OCI-LY3 (cell line): ENCODE measurements around the gene TANGO6.

Source experiments
- H2AFZ ChIP-seq: fragments of 200-600, 300-600 bp; shearing (Covaris generic); 2 replicates; pipeline ENCODE4 v1.6.0; 2014; ENCODE audit warnings: antibody characterized with exemption, low read depth, low read length
- H3K27ac ChIP-seq: fragments of 200-600, 300-600 bp; sonication (generic); 2 replicates; pipeline ENCODE4 v1.5.1; 2014; ENCODE audit warnings: mild to moderate bottlenecking, low read length, moderate library complexity, mixed read lengths
- H3K27me3 ChIP-seq: fragments of 200-600, 300-600 bp; sonication (generic); 2 replicates; pipeline ENCODE4 v1.6.1; 2014; ENCODE audit warnings: low read depth, low read length, mixed read lengths
- H3K36me3 ChIP-seq: fragments of 200-600, 300-600 bp; sonication (generic); replicated peaks from 2 replicates; pipeline ENCODE3; 2014; ENCODE audit warnings: low read depth, low read length, mixed read lengths
- H3K4me1 ChIP-seq: fragments of 300-600, 200-600 bp; sonication (generic); 2 replicates; pipeline ENCODE4 v1.6.1; 2014; ENCODE audit warnings: low read length, mixed read lengths
- H3K4me2 ChIP-seq: fragments of 200-600, 300-600 bp; sonication (generic); 2 replicates; pipeline ENCODE4 v1.6.1; 2014; ENCODE audit warnings: low read length, mixed read lengths
- H3K4me3 ChIP-seq: fragments of 300-600, 200-600 bp; sonication (generic); 2 replicates; pipeline ENCODE4 v1.5.1; 2014; ENCODE audit warnings: antibody characterized with exemption, mild to moderate bottlenecking, low read length, moderate library complexity
- H3K79me2 ChIP-seq: fragments of 300-600, 200-600 bp; shearing (Covaris generic); 2 replicates; pipeline ENCODE4 v1.6.1; 2014; ENCODE audit warnings: mild to moderate bottlenecking, low read length, mixed read lengths
- H3K9ac ChIP-seq: fragments of 300-600, 200-600 bp; shearing (Covaris generic); 2 replicates; pipeline ENCODE4 v1.6.0; 2014; ENCODE audit warnings: mild to moderate bottlenecking, low read length, moderate library complexity
- H3K9me3 ChIP-seq: fragments of 200-600, 300-600 bp; shearing (Covaris generic); 2 replicates; pipeline ENCODE4 v1.6.1; 2014; ENCODE audit warnings: low read length, mixed read lengths; ENCODE audit not compliant: insufficient read depth
- H4K20me1 ChIP-seq: fragments of 200-600, 300-600 bp; sonication (generic); 2 replicates; pipeline ENCODE4 v1.6.1; 2016; ENCODE audit warnings: low read length, mixed read lengths; ENCODE audit not compliant: insufficient read depth
- EZH2phosphoT487 ChIP-seq: fragments of 200-600 bp; shearing (Covaris generic); IDR thresholded peaks from 2 replicates; pipeline ENCODE4 v1.6.1; 2018; ENCODE audit warnings: antibody characterized with exemption, mixed run types, low read depth
- TF ChIP-seq, protein P1 (sequence below): fragments of 200-600, 300-600 bp; sonication (generic); IDR thresholded peaks from 2 replicates; pipeline ENCODE4 v1.5.1; 2014; ENCODE audit warnings: antibody characterized with exemption, low read length, low read depth

The TANGO6 gene

DNA sequence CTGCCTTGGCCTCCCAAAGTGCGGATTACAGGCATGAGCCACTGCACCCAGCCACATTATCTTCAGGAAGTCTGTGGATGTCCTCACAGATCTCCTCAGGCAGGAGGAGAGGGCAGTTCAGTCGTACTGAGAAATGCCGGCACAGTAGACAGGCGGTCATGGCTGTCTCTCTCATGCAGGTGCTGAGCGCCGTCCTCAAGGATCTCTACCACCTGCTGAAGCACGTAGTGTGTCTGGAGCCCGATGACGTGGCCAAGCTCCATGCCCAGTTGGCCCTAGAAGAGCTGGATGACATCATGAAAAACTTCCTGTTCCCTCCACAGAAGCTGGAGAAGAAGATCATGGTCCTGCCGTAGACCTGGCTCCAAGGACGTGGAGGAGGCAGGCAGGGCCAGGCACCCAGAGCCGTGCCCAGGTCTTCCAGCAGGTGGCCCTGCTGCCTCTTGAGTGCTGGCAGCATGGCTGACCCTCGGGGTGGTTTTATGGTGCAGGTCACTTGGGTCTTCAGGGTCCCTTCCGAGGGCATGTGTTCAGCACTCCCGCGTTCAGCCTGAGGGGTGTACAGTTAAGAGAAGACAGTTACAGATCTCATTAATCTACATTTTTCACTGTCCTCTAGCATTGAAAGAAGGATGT lies 240.1 kb downstream of the TANGO6 start:
- Histone ChIP-seq H3K4me1 (no peaks in the 10 kb centered on the region), H3K36me3 (peaks cover 14% of the 10 kb centered on the region), H3K9me3 (no peaks in the 10 kb centered on the region), H3K27me3 (no peaks in the 10 kb centered on the region), H4K20me1 (no peaks in the 10 kb centered on the region), H3K4me3 (no peak overlapping the region), H2AFZ (no peak overlapping the region), H3K4me2 (no peak overlapping the region), H3K9ac (no peak overlapping the region), H3K27ac (no peak overlapping the region), H3K79me2 (no peaks in the 10 kb centered on the region)
- TF ChIP-seq, protein P1, sequence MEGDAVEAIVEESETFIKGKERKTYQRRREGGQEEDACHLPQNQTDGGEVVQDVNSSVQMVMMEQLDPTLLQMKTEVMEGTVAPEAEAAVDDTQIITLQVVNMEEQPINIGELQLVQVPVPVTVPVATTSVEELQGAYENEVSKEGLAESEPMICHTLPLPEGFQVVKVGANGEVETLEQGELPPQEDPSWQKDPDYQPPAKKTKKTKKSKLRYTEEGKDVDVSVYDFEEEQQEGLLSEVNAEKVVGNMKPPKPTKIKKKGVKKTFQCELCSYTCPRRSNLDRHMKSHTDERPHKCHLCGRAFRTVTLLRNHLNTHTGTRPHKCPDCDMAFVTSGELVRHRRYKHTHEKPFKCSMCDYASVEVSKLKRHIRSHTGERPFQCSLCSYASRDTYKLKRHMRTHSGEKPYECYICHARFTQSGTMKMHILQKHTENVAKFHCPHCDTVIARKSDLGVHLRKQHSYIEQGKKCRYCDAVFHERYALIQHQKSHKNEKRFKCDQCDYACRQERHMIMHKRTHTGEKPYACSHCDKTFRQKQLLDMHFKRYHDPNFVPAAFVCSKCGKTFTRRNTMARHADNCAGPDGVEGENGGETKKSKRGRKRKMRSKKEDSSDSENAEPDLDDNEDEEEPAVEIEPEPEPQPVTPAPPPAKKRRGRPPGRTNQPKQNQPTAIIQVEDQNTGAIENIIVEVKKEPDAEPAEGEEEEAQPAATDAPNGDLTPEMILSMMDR, result peak; percentile 40
- no peak for TF ChIP-seq EZH2phosphoT487

DNA sequence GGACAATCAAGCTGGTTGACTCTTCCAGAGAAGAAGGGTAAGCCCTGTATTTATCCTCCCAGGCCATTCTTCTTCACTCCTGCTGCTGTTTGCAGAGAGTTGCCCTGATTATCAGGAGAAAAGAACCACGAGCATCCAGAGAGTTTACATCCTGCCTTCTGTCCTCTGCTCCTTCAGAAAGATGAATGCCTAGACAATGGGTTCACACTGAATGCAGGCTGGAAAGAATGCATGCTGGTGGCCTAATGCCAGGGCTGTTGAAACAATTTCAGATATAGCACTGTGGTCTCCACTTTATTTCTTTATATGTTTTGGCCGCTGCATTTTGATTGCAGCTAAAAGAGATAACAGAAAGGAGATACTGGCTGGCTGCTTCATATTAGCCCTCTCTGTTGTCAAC lies 241.0 kb downstream of the TANGO6 start:
- TF ChIP-seq, protein P1, result no peak
- no peak for TF ChIP-seq EZH2phosphoT487
- Histone ChIP-seq H3K9ac (no peak overlapping the region), H3K4me2 (no peak overlapping the region), H3K9me3 (no peaks in the 10 kb centered on the region), H3K79me2 (no peaks in the 10 kb centered on the region), H3K27me3 (no peaks in the 10 kb centered on the region), H3K4me3 (no peak overlapping the region), H3K27ac (no peak overlapping the region), H3K36me3 (peaks cover 14% of the 10 kb centered on the region), H4K20me1 (no peaks in the 10 kb centered on the region), H2AFZ (no peak overlapping the region), H3K4me1 (peaks cover 8% of the 10 kb centered on the region)

DNA sequence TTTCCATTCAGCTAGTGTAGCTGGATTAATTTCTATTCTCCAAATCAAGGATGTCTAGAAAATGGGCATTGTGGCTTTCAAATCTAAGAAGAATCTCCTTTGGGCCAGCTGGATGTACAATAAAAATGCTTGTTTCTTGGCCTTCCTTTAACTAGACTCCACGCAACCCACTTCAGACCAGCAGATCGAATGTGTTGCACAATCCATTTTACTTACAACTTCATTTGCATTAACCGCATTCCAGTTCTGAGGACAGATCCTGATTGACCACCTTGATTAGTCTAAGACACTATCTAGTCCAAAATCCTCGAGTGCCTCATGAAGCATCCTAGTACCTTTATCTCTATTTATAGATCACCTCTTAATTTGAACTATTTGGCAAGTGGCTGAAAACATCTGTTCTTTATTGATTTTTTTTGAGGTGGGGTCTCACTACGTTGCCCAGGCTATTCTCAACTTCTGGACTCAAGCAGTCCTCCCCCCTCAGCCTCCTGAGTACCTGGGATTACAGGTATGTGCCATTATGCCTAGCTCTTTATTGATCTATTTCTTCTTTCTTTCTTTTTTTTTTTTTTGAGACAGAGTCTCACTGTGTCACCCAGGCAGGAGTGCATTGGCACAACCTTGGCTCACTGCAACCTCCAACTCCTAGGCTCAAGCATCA lies 241.8 kb downstream of the TANGO6 start:
- Histone ChIP-seq H3K79me2 (no peaks in the 10 kb centered on the region), H4K20me1 (no peaks in the 10 kb centered on the region), H3K27ac (no peak overlapping the region), H3K4me2 (no peak overlapping the region), H3K4me3 (no peak overlapping the region), H3K9ac (no peak overlapping the region), H2AFZ (no peak overlapping the region), H3K9me3 (no peaks in the 10 kb centered on the region), H3K4me1 (peaks cover 9% of the 10 kb centered on the region), H3K36me3 (peaks cover 17% of the 10 kb centered on the region), H3K27me3 (no peaks in the 10 kb centered on the region)
- no peak for TF ChIP-seq EZH2phosphoT487
- TF ChIP-seq, protein P1, result no peak

DNA sequence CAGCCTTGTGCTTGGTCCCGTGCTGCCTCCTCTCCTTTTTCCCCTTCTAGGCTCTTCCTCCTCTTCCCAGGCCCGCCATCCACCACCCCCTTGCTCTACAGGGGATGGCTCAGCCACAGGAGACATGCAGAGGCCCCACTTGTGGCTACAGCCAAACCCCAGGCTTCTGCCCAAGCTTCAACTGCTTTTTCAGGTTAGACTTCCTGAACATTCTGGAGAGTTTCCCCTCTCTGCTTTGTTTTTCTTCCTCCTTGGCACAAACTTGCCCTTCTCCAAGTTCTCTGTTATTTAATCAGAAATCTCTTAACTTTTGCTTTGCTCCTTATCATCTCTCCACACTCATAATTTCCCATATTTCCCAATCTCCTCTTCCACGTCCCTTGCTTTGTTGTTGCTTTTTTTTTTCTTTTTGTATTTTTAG lies 243.8 kb downstream of the TANGO6 start:
- Histone ChIP-seq H4K20me1 (no peaks in the 10 kb centered on the region), H3K36me3 (peaks cover 17% of the 10 kb centered on the region), H2AFZ (no peak overlapping the region), H3K27me3 (no peaks in the 10 kb centered on the region), H3K4me1 (peaks cover 9% of the 10 kb centered on the region), H3K4me3 (no peak overlapping the region), H3K4me2 (no peak overlapping the region), H3K9me3 (no peaks in the 10 kb centered on the region), H3K9ac (no peak overlapping the region), H3K27ac (no peak overlapping the region), H3K79me2 (no peaks in the 10 kb centered on the region)
- TF ChIP-seq, protein P1, result no peak
- no peak for TF ChIP-seq EZH2phosphoT487
